DOHH2 (cell line): ENCODE results near the gene COL26A1.

Experiments
- H3F3A ChIP-seq: fragments of 200-600 bp; sonication (generic), shearing (Covaris generic); 2 replicates; pipeline ENCODE4 v1.6.0; 2016; ENCODE audit warnings: antibody characterized with exemption, mild to moderate bottlenecking; ENCODE audit not compliant: control insufficient read depth, insufficient read depth
- H3K27ac ChIP-seq: fragments of 200-600 bp; sonication (generic); 2 replicates; pipeline ENCODE4 v1.5.1; 2014; ENCODE audit warnings: low read depth, mild to moderate bottlenecking, low read length, moderate library complexity
- H3K27me3 ChIP-seq: fragments of 200-600 bp; sonication (generic); 2 replicates; pipeline ENCODE4 v1.6.1; 2014; ENCODE audit warnings: mild to moderate bottlenecking, low read length, mixed read lengths; ENCODE audit not compliant: control insufficient read depth
- H3K36me3 ChIP-seq: fragments of 200-600 bp; sonication (generic); 2 replicates; pipeline ENCODE4 v1.6.1; 2014; ENCODE audit warnings: mild to moderate bottlenecking, low read length, moderate library complexity, mixed read lengths; ENCODE audit not compliant: control insufficient read depth
- H3K4me1 ChIP-seq: fragments of 200-600 bp; sonication (generic); 2 replicates; pipeline ENCODE4 v1.6.1; 2014; ENCODE audit warnings: mild to moderate bottlenecking, low read length, mixed read lengths; ENCODE audit not compliant: control insufficient read depth
- H3K4me2 ChIP-seq: fragments of 200-600 bp; sonication (generic); 2 replicates; pipeline ENCODE4 v1.6.0; 2014; ENCODE audit warnings: mild to moderate bottlenecking, low read length, moderate library complexity
- H3K4me3 ChIP-seq: fragments of 200-600 bp; sonication (generic); 2 replicates; pipeline ENCODE4 v1.5.1; 2014; ENCODE audit warnings: mild to moderate bottlenecking, low read length, mixed read lengths
- H3K79me2 ChIP-seq: fragments of 200-600 bp; sonication (generic); 2 replicates; pipeline ENCODE4 v1.6.1; 2014; ENCODE audit warnings: mild to moderate bottlenecking, low read length, mixed read lengths; ENCODE audit not compliant: control insufficient read depth
- H3K9me2 ChIP-seq: fragments of 200-600 bp; sonication (generic); replicated peaks from 2 replicates; pipeline ENCODE4 v1.6.1; 2014; ENCODE audit warnings: mild to moderate bottlenecking, low read length, mixed read lengths; ENCODE audit not compliant: control insufficient read depth
- H3K9me3 ChIP-seq: fragments of 200-600 bp; sonication (generic); 2 replicates; pipeline ENCODE4 v1.6.1; 2014; ENCODE audit warnings: antibody characterized with exemption, low read length, mixed read lengths; ENCODE audit not compliant: control insufficient read depth, insufficient read depth
- H4K20me1 ChIP-seq: fragments of 200-600 bp; sonication (generic); 2 replicates; pipeline ENCODE4 v1.6.0; 2014; ENCODE audit warnings: low read depth, mild to moderate bottlenecking, antibody characterized with exemption, low read length, moderate library complexity; ENCODE audit not compliant: control insufficient read depth, insufficient read depth
- EZH2phosphoT487 ChIP-seq: fragments of 200-600 bp; sonication (generic); IDR thresholded peaks from 2 replicates; pipeline ENCODE4 v1.6.1; 2017; ENCODE audit warnings: borderline replicate concordance, mild to moderate bottlenecking, antibody characterized with exemption, low read length, moderate library complexity, mixed read lengths
- TF ChIP-seq, protein P1 (sequence below): fragments of 200-600 bp; sonication (generic); IDR thresholded peaks from one replicate; pipeline ENCODE4 v1.5.1; 2014; ENCODE audit warnings: antibody characterized with exemption, mild to moderate bottlenecking, low read depth, low read length; ENCODE audit not compliant: poor library complexity, severe bottlenecking

COL26A1 gene

DNA sequence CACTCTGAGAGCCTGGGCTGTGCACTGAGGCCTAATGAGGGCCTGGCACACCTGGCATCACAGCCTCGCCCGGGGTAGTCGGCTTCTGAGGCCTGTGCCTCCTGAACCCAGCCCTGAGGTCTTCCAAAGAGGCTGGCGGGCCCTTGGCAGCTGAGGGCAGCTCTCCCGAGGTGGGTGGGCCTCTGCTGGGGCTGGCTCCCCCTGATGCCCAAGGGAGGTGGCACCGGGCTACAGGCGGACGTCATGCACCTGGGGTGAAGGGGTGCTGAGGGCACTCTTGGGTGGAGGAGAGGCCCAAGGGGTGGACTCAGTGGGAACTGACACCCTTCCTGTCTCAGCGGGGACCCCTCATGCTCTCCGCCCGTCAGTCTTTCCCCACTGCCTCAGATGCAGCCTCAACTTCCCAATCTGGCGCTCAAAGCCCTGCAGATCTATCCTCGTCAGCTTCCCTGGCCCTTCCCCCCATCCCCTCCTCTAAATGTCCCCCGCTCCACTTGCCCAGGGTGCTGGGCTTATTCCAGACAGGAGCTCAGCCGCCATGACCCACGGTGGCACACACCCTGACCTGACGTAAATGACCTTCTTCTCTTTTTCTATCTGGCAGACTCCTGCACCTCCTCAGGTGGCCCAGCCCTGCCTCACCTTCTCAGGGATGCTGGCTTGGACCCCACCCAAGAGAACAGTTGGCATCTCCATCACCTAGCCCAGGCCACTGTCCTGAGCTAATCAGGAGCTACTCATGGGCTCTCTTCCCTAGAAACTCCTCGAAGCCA, 228.2 kb downstream of the COL26A1 start:
- Histone ChIP-seq H4K20me1 (no peaks in the 10 kb centered on the region), H3K79me2 (no peaks in the 10 kb centered on the region), H3K4me2 (no peak overlapping the region), H3K4me1 (no peaks in the 10 kb centered on the region), H3K36me3 (no peaks in the 10 kb centered on the region), H3K9me2 (no peaks in the 10 kb centered on the region), H3K27me3 (peaks cover 9% of the 10 kb centered on the region; the same call in 1 of the 2 replicates), H3K9me3 (peaks cover 3% of the 10 kb centered on the region; the same call in 1 of the 2 replicates), H3K27ac (no peak overlapping the region), H3F3A (no peaks in the 10 kb centered on the region), H3K4me3 (no peak overlapping the region)
- no peak for TF ChIP-seq EZH2phosphoT487
- TF ChIP-seq, protein P1, sequence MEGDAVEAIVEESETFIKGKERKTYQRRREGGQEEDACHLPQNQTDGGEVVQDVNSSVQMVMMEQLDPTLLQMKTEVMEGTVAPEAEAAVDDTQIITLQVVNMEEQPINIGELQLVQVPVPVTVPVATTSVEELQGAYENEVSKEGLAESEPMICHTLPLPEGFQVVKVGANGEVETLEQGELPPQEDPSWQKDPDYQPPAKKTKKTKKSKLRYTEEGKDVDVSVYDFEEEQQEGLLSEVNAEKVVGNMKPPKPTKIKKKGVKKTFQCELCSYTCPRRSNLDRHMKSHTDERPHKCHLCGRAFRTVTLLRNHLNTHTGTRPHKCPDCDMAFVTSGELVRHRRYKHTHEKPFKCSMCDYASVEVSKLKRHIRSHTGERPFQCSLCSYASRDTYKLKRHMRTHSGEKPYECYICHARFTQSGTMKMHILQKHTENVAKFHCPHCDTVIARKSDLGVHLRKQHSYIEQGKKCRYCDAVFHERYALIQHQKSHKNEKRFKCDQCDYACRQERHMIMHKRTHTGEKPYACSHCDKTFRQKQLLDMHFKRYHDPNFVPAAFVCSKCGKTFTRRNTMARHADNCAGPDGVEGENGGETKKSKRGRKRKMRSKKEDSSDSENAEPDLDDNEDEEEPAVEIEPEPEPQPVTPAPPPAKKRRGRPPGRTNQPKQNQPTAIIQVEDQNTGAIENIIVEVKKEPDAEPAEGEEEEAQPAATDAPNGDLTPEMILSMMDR: no peak

DNA sequence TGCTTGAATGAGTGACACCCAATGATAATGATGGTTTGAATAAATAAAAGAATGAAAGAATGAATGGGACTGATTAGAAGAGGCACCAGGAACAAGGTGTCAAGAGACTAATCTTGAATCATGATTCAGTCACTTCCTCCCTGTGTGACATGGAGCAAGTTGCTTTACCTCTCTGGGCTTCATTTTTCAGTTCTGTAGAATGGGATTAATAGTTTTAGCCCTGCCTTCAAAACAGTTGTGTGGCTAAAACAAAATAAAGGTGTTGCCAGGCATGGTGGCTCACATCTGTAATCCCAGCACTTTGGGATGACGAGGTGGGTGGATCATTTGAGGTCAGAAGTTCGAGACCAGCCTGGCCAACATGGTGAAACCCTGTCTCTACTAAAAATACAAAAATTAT, 228.8 kb downstream of the COL26A1 start:
- Histone ChIP-seq H4K20me1 (no peaks in the 10 kb centered on the region), H3K36me3 (no peaks in the 10 kb centered on the region), H3K4me1 (no peaks in the 10 kb centered on the region), H3K27me3 (peaks cover 13% of the 10 kb centered on the region; the same call in 1 of the 2 replicates), H3K9me3 (peaks cover 3% of the 10 kb centered on the region; the same call in 1 of the 2 replicates), H3K27ac (no peak overlapping the region), H3F3A (no peaks in the 10 kb centered on the region), H3K4me3 (no peak overlapping the region), H3K9me2 (no peaks in the 10 kb centered on the region), H3K79me2 (no peaks in the 10 kb centered on the region), H3K4me2 (no peak overlapping the region)
- no peak for TF ChIP-seq EZH2phosphoT487
- TF ChIP-seq, protein P1: no peak

DNA sequence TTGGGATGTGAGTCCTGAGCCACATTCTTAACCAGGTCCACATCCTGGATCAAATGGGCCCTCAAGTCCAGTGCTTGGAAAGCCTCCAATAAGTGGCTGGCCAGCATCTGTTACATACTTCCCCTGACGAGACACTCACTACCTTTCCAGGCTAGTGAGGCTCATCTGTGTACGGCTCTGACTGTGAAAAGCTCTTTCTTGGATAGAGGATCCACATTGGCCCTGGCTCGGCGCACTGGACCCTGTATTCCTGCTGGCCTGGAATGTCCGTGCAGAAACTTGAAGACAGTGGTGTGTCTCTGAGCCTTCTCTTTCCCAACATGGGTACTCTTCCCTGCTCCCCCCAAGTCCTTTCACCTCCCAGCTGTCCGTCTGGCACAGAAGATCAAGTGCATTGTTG, 230.9 kb downstream of the COL26A1 start:
- H3K4me2 ChIP-seq: no peak overlapping the region
- no peak overlapping the region for H3K27ac ChIP-seq
- no peaks in the 10 kb centered on the region for H3K79me2 ChIP-seq
- no peaks in the 10 kb centered on the region for H3K9me3 ChIP-seq
- no peaks in the 10 kb centered on the region for H3K36me3 ChIP-seq
- TF ChIP-seq EZH2phosphoT487: no peak
- TF ChIP-seq, protein P1: no peak
- H3K27me3 ChIP-seq: peaks cover 13% of the 10 kb centered on the region; the same call in 1 of the 2 replicates
- no peaks in the 10 kb centered on the region for H3K9me2 ChIP-seq
- H3K4me3 ChIP-seq: no peak overlapping the region
- no peaks in the 10 kb centered on the region for H3F3A ChIP-seq
- H3K4me1 ChIP-seq: no peaks in the 10 kb centered on the region
- H4K20me1 ChIP-seq: no peaks in the 10 kb centered on the region
